Measurements from ENCODE around the gene WFDC1.
A peak's percentile ranks its signal among the peaks of the same experiment; 100 is the strongest.

WFDC1 gene

GRCh38 chr16:84360748-84361147 lies 66.1 kb downstream of the WFDC1 start:
- no peak overlapping the region for H3K4me3 ChIP-seq (ENCODE audit: low read depth, low read length)
- TF ChIP-seq CTCF (IDR thresholded peaks at IDR 0.05; ENCODE audit: control insufficient read depth, extremely low read depth, insufficient read depth), result no peak
- DNase-seq (ENCODE audit: low read depth), result no peak

GRCh38 chr16:84361546-84361945 lies 66.9 kb downstream of the WFDC1 start:
- TF ChIP-seq CTCF (IDR thresholded peaks at IDR 0.05; ENCODE audit: control insufficient read depth, extremely low read depth, insufficient read depth), result no peak
- no peak for DNase-seq (ENCODE audit: low read depth)
- no peak overlapping the region for H3K4me3 ChIP-seq (ENCODE audit: low read depth, low read length)

- H3K4me3 ChIP-seq (ENCODE audit: low read depth, low read length), result no peak overlapping the region
- DNase-seq (ENCODE audit: low read depth), result peak; percentile 28
- no peak for TF ChIP-seq CTCF (IDR thresholded peaks at IDR 0.05; ENCODE audit: control insufficient read depth, extremely low read depth, insufficient read depth)
Observed at GRCh38 chr16:84362471-84362941, 67.8 kb downstream of the WFDC1 start.

- DNase-seq (ENCODE audit: low read depth), result no peak
- TF ChIP-seq CTCF (IDR thresholded peaks at IDR 0.05; ENCODE audit: control insufficient read depth, extremely low read depth, insufficient read depth), result no peak
- H3K4me3 ChIP-seq (ENCODE audit: low read depth, low read length), result no peak overlapping the region
Observed at GRCh38 chr16:84366208-84366607, 71.5 kb downstream of the WFDC1 start.

- no peak for DNase-seq (ENCODE audit: low read depth)
- TF ChIP-seq CTCF (IDR thresholded peaks at IDR 0.05; ENCODE audit: control insufficient read depth, extremely low read depth, insufficient read depth), result no peak
- no peak overlapping the region for H3K4me3 ChIP-seq (ENCODE audit: low read depth, low read length)
Observed at GRCh38 chr16:84367297-84367680, 72.6 kb downstream of the WFDC1 start.

- DNase-seq (ENCODE audit: low read depth), result no peak
- peak overlapping the region; percentile 68 for H3K4me3 ChIP-seq (ENCODE audit: low read depth, low read length)
Observed at GRCh38 chr16:84367750-84368307, 73.2 kb downstream of the WFDC1 start.

More at GRCh38 chr16:84367750-84368307, 73.2 kb downstream of the WFDC1 start:
- no peak for TF ChIP-seq CTCF (IDR thresholded peaks at IDR 0.05; ENCODE audit: control insufficient read depth, extremely low read depth, insufficient read depth)
